ENCODE data around the gene HADH. TPM values are rescaled to one million over a fixed set of nuclear protein-coding genes. Genes with fewer than 3 reads are reported as not detected.

Gene HADH
- total RNA-seq, 2 experiments from 2014 or later: 49.6 to 51.2 TPM

GRCh38 chr4:107987916-107988762, 1.6 kb upstream of the HADH start:
- Mint-ChIP-seq H3K4me1 (peaks cover 38% of the 10 kb centered on the region), H3K36me3 (peaks cover 16% of the 10 kb centered on the region), H3K4me3 (peak overlapping the region; percentile 50), H3K27ac (no peak overlapping the region), H3K27me3 (no peaks in the 10 kb centered on the region), H3K9me3 (no peaks in the 10 kb centered on the region)
- DNase-seq: no peak

DNA sequence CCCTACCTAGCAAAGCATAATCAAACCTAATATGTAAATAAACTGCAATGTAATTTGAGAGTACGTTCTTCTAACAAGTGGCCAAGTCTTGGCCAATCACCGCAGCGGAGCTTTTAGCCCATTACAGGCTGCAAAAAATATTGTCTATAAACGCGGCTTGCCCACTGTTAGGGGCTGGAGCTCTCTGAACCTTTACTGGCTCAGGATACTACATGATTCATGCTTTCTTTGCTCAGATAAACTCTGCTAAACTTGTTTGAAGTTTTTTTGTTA, 990 bp upstream of the HADH start:
- Mint-ChIP-seq H3K4me1 (peaks cover 42% of the 10 kb centered on the region), H3K9me3 (no peaks in the 10 kb centered on the region), H3K36me3 (peaks cover 16% of the 10 kb centered on the region), H3K4me3 (peak overlapping the region; percentile 50), H3K27me3 (no peaks in the 10 kb centered on the region), H3K27ac (no peak overlapping the region)
- DNase-seq: no peak

DNA sequence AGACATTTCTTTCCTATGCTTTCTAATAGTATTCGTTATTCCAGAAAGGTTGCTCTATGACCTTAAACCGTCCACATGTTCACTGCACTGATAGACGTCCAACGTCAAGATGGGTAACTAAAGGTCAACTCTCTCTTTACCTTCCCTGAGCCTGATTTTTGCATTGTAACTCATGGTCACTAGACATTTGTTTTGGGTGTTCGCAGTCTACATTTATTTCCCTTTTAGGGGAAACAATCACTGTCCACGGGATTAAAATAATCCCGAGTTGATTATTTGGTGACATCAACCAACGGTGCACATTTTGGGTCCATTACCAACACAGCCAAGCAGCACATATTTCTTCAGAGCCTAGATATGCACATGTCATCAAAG, 540 bp upstream of the HADH start:
- Mint-ChIP-seq H3K9me3 (no peaks in the 10 kb centered on the region), H3K36me3 (peaks cover 16% of the 10 kb centered on the region), H3K4me3 (peak overlapping the region; percentile 98), H3K27ac (peak overlapping the region; percentile 95), H3K27me3 (no peaks in the 10 kb centered on the region), H3K4me1 (peaks cover 44% of the 10 kb centered on the region)
- DNase-seq: no peak

- no peak for DNase-seq
- H3K9me3 Mint-ChIP-seq: no peaks in the 10 kb centered on the region
- H3K4me3 Mint-ChIP-seq: peak overlapping the region; percentile 98
Observed at GRCh38 chr4:107991945-107992630, 2.4 kb downstream of the HADH start.

GRCh38 chr4:107993969-107994368, 4.3 kb downstream of the HADH start:
- H3K4me3 Mint-ChIP-seq: no peak overlapping the region

More at GRCh38 chr4:107991945-107992630, 2.4 kb downstream of the HADH start:
- no peaks in the 10 kb centered on the region for H3K27me3 Mint-ChIP-seq
- H3K4me1 Mint-ChIP-seq: peaks cover 45% of the 10 kb centered on the region
- peaks cover 41% of the 10 kb centered on the region for H3K36me3 Mint-ChIP-seq
- no peak overlapping the region for H3K27ac Mint-ChIP-seq

DNA sequence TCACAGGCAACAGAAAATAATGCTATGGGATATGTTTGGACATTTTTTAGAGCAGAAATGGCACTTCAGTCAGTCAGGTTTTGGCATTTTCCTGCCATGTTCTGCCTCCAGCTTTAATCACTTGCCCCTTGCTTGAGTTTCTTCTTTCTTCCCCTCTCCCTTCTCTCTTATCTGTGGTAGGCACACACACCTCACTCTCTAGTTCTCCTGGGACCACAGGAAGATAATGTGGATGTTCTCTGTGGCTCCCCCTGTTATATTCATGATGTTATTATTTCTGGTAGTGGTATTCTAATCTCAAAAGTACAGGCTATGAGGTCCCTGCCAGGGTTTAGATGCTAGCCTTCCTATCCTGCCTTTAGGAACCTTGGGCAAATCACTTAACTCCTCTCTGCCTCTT, 5.2 kb downstream of the HADH start:
- H3K36me3 Mint-ChIP-seq: peaks cover 66% of the 10 kb centered on the region
- no peak for DNase-seq
- H3K9me3 Mint-ChIP-seq: no peaks in the 10 kb centered on the region
- H3K4me3 Mint-ChIP-seq: no peak overlapping the region
- no peaks in the 10 kb centered on the region for H3K27me3 Mint-ChIP-seq
- peaks cover 43% of the 10 kb centered on the region for H3K4me1 Mint-ChIP-seq
- no peak overlapping the region for H3K27ac Mint-ChIP-seq

More at GRCh38 chr4:107993969-107994368, 4.3 kb downstream of the HADH start:
- no peaks in the 10 kb centered on the region for H3K9me3 Mint-ChIP-seq
- peaks cover 57% of the 10 kb centered on the region for H3K36me3 Mint-ChIP-seq
- H3K27ac Mint-ChIP-seq: no peak overlapping the region
- H3K27me3 Mint-ChIP-seq: no peaks in the 10 kb centered on the region
- H3K4me1 Mint-ChIP-seq: peaks cover 46% of the 10 kb centered on the region
- DNase-seq: no peak

- H3K4me3 Mint-ChIP-seq: no peak overlapping the region
- H3K36me3 Mint-ChIP-seq: peaks cover 72% of the 10 kb centered on the region
- H3K27me3 Mint-ChIP-seq: no peaks in the 10 kb centered on the region
- H3K27ac Mint-ChIP-seq: no peak overlapping the region
- H3K9me3 Mint-ChIP-seq: peaks cover 3% of the 10 kb centered on the region
- DNase-seq: no peak
- peaks cover 38% of the 10 kb centered on the region for H3K4me1 Mint-ChIP-seq
Observed at GRCh38 chr4:107996949-107997788, 7.5 kb downstream of the HADH start.

DNA sequence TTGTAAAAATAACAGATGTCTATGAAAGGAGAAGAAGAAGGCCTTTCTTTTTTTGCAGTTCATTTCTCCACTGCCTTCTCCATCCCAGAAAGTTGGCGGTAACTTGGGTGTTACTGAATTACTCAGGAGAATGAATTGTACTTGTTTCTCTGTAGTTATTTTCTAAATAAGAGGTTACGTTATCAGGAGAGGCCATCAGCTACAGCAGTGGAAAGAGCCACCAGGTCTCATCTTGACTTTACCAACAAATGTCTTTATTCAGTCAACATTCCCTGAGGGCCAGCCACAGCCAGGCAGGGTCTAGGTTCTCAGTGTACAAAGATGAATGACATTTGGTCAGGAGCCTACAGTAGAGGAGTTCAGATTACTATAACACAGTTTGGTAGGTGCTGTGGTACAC, 8.1 kb downstream of the HADH start:
- Mint-ChIP-seq H3K27ac (no peak overlapping the region), H3K4me1 (peaks cover 32% of the 10 kb centered on the region)

DNA sequence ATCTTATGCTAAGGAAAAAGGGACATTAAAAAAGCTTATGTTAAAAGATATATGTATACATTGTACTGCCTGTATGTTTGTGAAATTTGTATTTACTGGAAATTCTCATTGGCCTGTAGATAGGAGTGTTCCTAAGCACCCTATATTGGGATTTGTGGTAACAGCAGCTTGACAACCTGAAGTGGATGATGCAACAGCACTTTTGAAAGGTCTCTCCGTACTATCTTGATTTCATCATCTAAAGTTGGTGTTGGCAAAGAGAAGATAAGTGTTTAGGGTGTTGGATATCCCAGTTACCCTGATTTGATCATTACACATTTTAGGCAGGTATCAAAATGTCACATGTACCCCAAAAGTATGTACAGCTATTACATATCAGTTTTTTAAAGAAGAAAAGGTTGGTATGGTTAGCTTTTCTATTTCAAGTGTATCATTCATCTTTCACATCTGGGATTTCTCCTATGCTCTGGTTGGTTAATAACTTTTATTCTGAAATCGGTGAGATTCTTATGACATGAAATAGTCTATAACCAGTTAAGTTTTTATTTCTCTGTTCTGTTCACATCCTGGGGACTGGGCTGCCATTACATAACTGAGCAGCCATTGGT, 10.3 kb downstream of the HADH start:
- no peak for DNase-seq
- peaks cover 31% of the 10 kb centered on the region for H3K4me1 Mint-ChIP-seq
- peak overlapping the region; percentile 14 for H3K27ac Mint-ChIP-seq
- H3K9me3 Mint-ChIP-seq: peaks cover 3% of the 10 kb centered on the region
- H3K4me3 Mint-ChIP-seq: no peak overlapping the region
- H3K36me3 Mint-ChIP-seq: peaks cover 70% of the 10 kb centered on the region
- H3K27me3 Mint-ChIP-seq: no peaks in the 10 kb centered on the region

More for the DNA sequence above, 8.1 kb downstream of the HADH start:
- peaks cover 3% of the 10 kb centered on the region for H3K9me3 Mint-ChIP-seq
- H3K4me3 Mint-ChIP-seq: no peak overlapping the region
- no peaks in the 10 kb centered on the region for H3K27me3 Mint-ChIP-seq
- peaks cover 72% of the 10 kb centered on the region for H3K36me3 Mint-ChIP-seq
- DNase-seq: no peak

DNA sequence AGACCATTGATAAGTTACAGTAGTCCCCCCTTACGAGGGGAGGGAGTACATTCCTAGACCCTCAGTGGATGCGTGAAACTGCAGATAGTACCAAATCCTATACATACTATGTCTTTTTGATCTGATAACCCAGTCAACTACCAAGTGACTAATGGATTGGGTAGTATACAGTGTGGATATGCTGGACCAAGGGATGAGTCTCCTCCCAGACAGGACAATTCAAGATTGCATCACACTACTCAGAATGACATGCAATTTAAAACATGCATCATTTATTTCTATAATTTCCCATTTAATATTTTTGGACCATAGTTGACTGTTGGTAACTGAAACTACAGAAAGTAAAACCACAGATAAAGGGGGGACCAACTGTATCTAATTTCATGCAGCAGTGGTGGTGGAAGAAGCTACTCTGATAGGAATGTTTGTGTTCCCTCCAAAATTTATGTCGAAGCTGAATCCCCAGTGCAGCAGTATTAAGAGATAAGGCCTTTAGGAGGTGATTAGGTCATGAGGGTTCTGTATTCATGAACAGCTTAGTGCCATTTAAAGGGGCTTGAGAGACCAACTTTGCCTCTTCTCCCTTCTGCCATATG, 11.9 kb downstream of the HADH start:
- H3K27me3 Mint-ChIP-seq: no peaks in the 10 kb centered on the region

GRCh38 chr4:108003982-108004515, 14.4 kb downstream of the HADH start:
- Mint-ChIP-seq H3K27me3 (no peaks in the 10 kb centered on the region), H3K9me3 (peaks cover 3% of the 10 kb centered on the region), H3K4me1 (peaks cover 27% of the 10 kb centered on the region), H3K4me3 (no peak overlapping the region), H3K27ac (no peak overlapping the region), H3K36me3 (peaks cover 38% of the 10 kb centered on the region)
- DNase-seq: no peak

More for the DNA sequence above, 11.9 kb downstream of the HADH start:
- Mint-ChIP-seq H3K36me3 (peaks cover 56% of the 10 kb centered on the region), H3K4me1 (peaks cover 35% of the 10 kb centered on the region), H3K4me3 (no peak overlapping the region), H3K27ac (no peak overlapping the region), H3K9me3 (peaks cover 3% of the 10 kb centered on the region)
- no peak for DNase-seq

DNA sequence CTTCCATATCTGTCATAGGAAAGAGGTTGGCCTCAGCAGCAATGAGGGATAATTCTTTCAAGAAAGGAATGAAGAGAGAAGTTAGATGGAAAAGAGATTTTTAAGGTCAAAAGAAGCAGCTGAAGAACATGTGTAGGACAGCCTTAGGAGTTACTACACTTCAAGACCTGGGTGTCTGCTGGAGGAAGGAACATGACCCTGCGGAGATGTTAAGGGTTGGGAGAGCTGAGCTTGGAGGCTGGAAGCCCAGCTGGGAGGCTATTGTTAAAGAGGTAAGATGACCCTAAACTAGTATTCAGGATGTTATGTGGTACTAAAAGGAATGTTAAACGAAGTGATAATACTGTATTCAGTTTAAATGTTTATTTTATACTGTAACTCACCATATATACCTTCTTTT, 15.0 kb downstream of the HADH start:
- H3K4me1 Mint-ChIP-seq: peaks cover 25% of the 10 kb centered on the region

DNA sequence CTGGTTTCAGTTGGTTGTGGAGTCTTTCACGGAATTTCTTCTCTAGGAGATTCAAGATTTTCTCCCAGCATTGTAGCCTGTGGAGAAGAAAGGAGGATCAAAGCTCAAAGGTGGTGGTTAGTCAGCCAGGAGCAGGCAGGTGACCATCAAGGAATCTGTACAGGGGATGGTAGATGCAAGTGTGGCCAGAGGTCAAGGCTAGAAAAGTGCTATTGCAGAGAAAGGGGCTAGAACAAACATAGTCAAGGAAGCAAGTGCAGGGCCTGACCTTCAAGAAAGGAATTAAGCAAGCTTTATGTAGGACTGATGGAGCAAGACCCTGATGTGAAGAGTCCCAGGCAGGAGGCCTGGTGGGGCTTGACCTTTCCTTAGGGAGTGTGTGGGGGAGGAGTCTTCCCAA, 16.1 kb downstream of the HADH start:
- Mint-ChIP-seq H3K4me3 (no peak overlapping the region), H3K27ac (no peak overlapping the region), H3K27me3 (no peaks in the 10 kb centered on the region), H3K4me1 (peaks cover 19% of the 10 kb centered on the region), H3K36me3 (peaks cover 27% of the 10 kb centered on the region), H3K9me3 (peaks cover 3% of the 10 kb centered on the region)
- no peak for DNase-seq

More for the DNA sequence above, 15.0 kb downstream of the HADH start:
- Mint-ChIP-seq H3K9me3 (peaks cover 3% of the 10 kb centered on the region), H3K27ac (no peak overlapping the region), H3K4me3 (no peak overlapping the region), H3K27me3 (no peaks in the 10 kb centered on the region), H3K36me3 (peaks cover 35% of the 10 kb centered on the region)
- no peak for DNase-seq

- no peaks in the 10 kb centered on the region for H3K9me3 Mint-ChIP-seq
- no peaks in the 10 kb centered on the region for H3K27me3 Mint-ChIP-seq
- H3K4me3 Mint-ChIP-seq: no peak overlapping the region
- H3K27ac Mint-ChIP-seq: no peak overlapping the region
- peaks cover 16% of the 10 kb centered on the region for H3K4me1 Mint-ChIP-seq
- peaks cover 28% of the 10 kb centered on the region for H3K36me3 Mint-ChIP-seq
- no peak for DNase-seq
Observed at GRCh38 chr4:108006361-108006760, 16.7 kb downstream of the HADH start.

Measured in activated naive CD8-positive, alpha-beta T cell treated with anti-CD3 and anti-CD28 coated beads for 36 hours (primary cell).